Chondrocyte (in vitro differentiated cells): ENCODE data around the gene PEPD. TPM values are rescaled to one million over a fixed set of nuclear protein-coding genes. Genes with fewer than 3 reads are reported as not detected.

ENCODE experiments used
- DNase-seq: peaks from one replicate; pipeline ENCODE4 v3.0.0; 2021; ENCODE audit warnings: mixed read lengths, low spot score
- H3K27ac Mint-ChIP-seq: one replicate; pipeline ENCODE4 v1.8.0; 2021; ENCODE audit warnings: mild to moderate bottlenecking, moderate library complexity, mixed read lengths; ENCODE audit not compliant: unreplicated experiment
- H3K27me3 Mint-ChIP-seq: 2 replicates; pipeline ENCODE4 v1.8.0; 2021; ENCODE audit warnings: low read depth, mixed read lengths
- H3K36me3 Mint-ChIP-seq: 2 replicates; pipeline ENCODE4 v1.8.0; 2021; ENCODE audit warnings: low read depth, mixed read lengths
- H3K4me1 Mint-ChIP-seq: 2 replicates; pipeline ENCODE4 v1.8.0; 2021; ENCODE audit warnings: low read depth, mild to moderate bottlenecking, mixed read lengths
- H3K4me3 Mint-ChIP-seq: one replicate; pipeline ENCODE4 v1.8.0; 2021; ENCODE audit warnings: mild to moderate bottlenecking, moderate library complexity, mixed read lengths; ENCODE audit not compliant: unreplicated experiment
- H3K9me3 Mint-ChIP-seq: 2 replicates; pipeline ENCODE4 v1.8.0; 2021; ENCODE audit warnings: low read depth, mixed read lengths
- CTCF ChIP-seq: fragments of 200-600 bp; sonication (generic); IDR thresholded peaks from 2 replicates; pipeline ENCODE4 v1.5.0; 2021; ENCODE audit warnings: antibody characterized with exemption, mild to moderate bottlenecking, moderate library complexity
- total RNA-seq: library from RNA; stranded (reverse); gene quantifications from 3 replicates; pipeline ENCODE4 v1.2.1, GENCODE V29; 2021

Gene PEPD
- total RNA-seq, 1 donor from 2014 or later: 55.6 TPM

GRCh38 chr19:33523167-33523566 is 1.6 kb upstream of the PEPD start:
- no peak overlapping the region for H3K27ac Mint-ChIP-seq
- H3K4me3 Mint-ChIP-seq: no peak overlapping the region
- peaks cover 19% of the 10 kb centered on the region for H3K4me1 Mint-ChIP-seq
- H3K27me3 Mint-ChIP-seq: peaks cover 14% of the 10 kb centered on the region
- no peak for DNase-seq
- H3K9me3 Mint-ChIP-seq: no peaks in the 10 kb centered on the region
- no peak for TF ChIP-seq CTCF
- H3K36me3 Mint-ChIP-seq: peaks cover 1% of the 10 kb centered on the region

- Mint-ChIP-seq H3K9me3 (no peaks in the 10 kb centered on the region), H3K4me1 (peaks cover 19% of the 10 kb centered on the region), H3K27ac (peak overlapping the region; percentile 30), H3K4me3 (peak overlapping the region; percentile 83), H3K27me3 (peaks cover 11% of the 10 kb centered on the region), H3K36me3 (peaks cover 1% of the 10 kb centered on the region)
- DNase-seq: no peak
- no peak for TF ChIP-seq CTCF
These were observed 726 bp upstream of the PEPD start for GRCh38 chr19:33522371-33522662.

- Mint-ChIP-seq H3K36me3 (peaks cover 1% of the 10 kb centered on the region), H3K4me3 (peak overlapping the region; percentile 83), H3K9me3 (no peaks in the 10 kb centered on the region), H3K27me3 (peaks cover 4% of the 10 kb centered on the region), H3K27ac (peak overlapping the region; percentile 61), H3K4me1 (peaks cover 19% of the 10 kb centered on the region)
- DNase-seq: no peak
- no peak for TF ChIP-seq CTCF
These were observed 629 bp downstream of the PEPD start for GRCh38 chr19:33520844-33521479.

- Mint-ChIP-seq H3K4me3 (peak overlapping the region; percentile 83), H3K27ac (no peak overlapping the region), H3K27me3 (peaks cover 4% of the 10 kb centered on the region), H3K36me3 (peaks cover 1% of the 10 kb centered on the region), H3K9me3 (no peaks in the 10 kb centered on the region), H3K4me1 (peaks cover 19% of the 10 kb centered on the region)
- no peak for TF ChIP-seq CTCF
- DNase-seq: no peak
These were observed 1.4 kb downstream of the PEPD start for GRCh38 chr19:33520048-33520643.

GRCh38 chr19:33519416-33519815 is 2.2 kb downstream of the PEPD start:
- no peak overlapping the region for H3K4me3 Mint-ChIP-seq
- H3K36me3 Mint-ChIP-seq: no peaks in the 10 kb centered on the region

More at GRCh38 chr19:33519416-33519815, 2.2 kb downstream of the PEPD start:
- no peaks in the 10 kb centered on the region for H3K9me3 Mint-ChIP-seq
- no peak for TF ChIP-seq CTCF
- peaks cover 19% of the 10 kb centered on the region for H3K4me1 Mint-ChIP-seq
- H3K27me3 Mint-ChIP-seq: no peaks in the 10 kb centered on the region
- no peak for DNase-seq
- H3K27ac Mint-ChIP-seq: no peak overlapping the region
